AG10803 (cell line): ENCODE data around the gene TRANK1.

Experiments used
- DNase-seq: peaks from one replicate; pipeline ENCODE4 v3.0.0; 2010; ENCODE audit warnings: low read depth
- H3K4me3 ChIP-seq: 2 replicates; pipeline ENCODE4 v1.5.1; 2011; ENCODE audit warnings: mild to moderate bottlenecking, low read length, control low read depth
- TF ChIP-seq, protein P1 (sequence below): conservative IDR thresholded peaks from 2 replicates; pipeline ENCODE4 v1.5.1; 2011; ENCODE audit warnings: mild to moderate bottlenecking, low read length, control low read depth, inconsistent platforms

TRANK1 gene

DNA sequence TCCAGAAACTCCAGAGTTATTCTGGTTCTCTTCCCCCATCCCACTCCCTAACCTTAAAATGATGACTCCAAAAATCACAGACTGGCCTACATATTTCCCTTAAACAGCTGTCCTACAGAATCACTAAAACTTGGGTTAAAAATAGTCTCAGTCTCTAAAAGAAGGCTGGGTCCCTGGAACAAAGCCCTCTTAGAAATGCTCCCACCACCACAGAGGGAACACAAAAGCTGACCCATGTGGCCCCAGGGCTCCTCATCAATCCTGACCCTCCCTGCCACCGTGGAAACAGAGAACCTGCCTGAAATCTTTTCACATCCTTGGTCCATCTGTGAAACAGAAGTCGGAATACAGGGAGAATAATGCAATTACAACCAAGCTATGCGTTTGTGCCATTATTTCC lies 124.8 kb downstream of the TRANK1 start:
- TF ChIP-seq, protein P1, sequence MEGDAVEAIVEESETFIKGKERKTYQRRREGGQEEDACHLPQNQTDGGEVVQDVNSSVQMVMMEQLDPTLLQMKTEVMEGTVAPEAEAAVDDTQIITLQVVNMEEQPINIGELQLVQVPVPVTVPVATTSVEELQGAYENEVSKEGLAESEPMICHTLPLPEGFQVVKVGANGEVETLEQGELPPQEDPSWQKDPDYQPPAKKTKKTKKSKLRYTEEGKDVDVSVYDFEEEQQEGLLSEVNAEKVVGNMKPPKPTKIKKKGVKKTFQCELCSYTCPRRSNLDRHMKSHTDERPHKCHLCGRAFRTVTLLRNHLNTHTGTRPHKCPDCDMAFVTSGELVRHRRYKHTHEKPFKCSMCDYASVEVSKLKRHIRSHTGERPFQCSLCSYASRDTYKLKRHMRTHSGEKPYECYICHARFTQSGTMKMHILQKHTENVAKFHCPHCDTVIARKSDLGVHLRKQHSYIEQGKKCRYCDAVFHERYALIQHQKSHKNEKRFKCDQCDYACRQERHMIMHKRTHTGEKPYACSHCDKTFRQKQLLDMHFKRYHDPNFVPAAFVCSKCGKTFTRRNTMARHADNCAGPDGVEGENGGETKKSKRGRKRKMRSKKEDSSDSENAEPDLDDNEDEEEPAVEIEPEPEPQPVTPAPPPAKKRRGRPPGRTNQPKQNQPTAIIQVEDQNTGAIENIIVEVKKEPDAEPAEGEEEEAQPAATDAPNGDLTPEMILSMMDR: no peak
- no peak for DNase-seq
- no peak overlapping the region for H3K4me3 ChIP-seq

DNA sequence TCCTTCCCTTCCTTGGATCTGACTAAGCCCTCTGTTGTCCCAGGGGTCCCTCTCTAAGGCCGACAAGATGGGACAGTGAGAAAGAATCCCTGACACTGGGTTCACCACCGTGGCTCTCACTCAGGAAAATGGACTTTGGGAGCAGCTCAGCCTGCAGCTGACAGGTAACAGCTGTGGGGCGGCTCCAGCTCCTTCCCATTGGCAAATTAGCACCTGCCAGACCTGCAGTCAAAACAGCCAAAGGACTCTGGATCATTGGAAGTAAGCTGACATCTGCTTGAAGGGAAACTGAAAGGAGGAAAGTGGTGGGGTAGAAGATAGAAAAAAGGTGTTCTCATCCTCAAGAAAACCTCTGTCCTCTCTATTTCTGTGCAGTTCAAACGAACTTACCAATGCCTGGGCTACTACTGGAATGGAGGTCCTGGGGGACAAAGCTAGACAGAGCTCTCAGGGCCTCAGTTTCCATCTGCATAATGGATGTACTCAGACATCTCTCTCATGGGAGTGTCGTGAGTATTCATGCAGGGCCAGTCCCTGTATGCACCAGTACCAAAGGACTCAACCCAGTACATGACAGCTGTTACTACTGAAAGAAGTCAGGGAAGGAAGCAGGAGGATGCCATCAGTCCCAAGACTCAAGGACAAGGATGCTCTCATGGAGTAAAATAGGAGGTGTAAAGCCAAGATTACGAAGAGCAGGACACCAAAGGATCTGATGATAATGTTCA lies 126.9 kb downstream of the TRANK1 start:
- DNase-seq: no peak
- TF ChIP-seq, protein P1: no peak
- H3K4me3 ChIP-seq: no peak overlapping the region

DNA sequence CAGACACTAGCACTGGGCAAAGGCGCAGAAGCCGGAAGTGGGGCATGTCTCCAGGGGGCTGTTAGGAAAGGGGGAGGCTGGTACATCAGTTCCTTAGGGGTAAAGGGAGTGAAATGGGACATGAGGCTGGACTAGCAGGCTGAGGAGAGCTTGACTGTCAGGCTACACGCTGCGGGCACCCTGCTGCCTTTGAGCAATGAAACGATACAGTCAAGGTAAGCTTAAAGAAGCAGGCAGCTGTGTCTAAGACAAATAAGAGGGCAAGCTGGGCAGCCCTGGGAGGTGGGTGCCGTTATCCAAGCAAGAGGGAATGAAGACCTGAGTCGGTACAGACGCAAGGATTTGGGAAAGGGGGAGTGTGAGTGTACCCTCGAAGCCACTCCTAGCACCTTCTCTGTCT lies 129.5 kb downstream of the TRANK1 start:
- no peak for DNase-seq
- TF ChIP-seq, protein P1: no peak
- no peak overlapping the region for H3K4me3 ChIP-seq

DNA sequence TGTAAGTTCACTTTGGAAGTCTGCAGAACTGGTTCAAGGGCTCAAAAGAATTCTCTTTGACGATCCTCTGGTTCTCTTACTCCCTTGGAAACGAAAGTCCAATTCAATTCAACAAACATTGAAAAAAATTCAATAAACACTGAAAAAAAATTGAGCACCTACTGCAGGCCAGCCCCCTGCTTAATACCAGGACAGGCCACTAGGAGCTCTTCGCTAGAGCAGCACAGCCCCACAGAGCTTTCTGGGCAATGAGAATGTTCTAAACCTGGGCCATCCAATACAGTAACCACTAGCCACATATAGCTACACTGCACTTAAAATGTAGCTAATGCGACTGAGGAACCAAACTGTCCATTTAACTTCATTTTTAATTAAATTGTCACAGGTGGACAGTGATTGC lies 130.1 kb downstream of the TRANK1 start:
- DNase-seq: no peak
- H3K4me3 ChIP-seq: no peak overlapping the region
- TF ChIP-seq, protein P1: no peak; the same call in 1 of the 2 replicates

DNA sequence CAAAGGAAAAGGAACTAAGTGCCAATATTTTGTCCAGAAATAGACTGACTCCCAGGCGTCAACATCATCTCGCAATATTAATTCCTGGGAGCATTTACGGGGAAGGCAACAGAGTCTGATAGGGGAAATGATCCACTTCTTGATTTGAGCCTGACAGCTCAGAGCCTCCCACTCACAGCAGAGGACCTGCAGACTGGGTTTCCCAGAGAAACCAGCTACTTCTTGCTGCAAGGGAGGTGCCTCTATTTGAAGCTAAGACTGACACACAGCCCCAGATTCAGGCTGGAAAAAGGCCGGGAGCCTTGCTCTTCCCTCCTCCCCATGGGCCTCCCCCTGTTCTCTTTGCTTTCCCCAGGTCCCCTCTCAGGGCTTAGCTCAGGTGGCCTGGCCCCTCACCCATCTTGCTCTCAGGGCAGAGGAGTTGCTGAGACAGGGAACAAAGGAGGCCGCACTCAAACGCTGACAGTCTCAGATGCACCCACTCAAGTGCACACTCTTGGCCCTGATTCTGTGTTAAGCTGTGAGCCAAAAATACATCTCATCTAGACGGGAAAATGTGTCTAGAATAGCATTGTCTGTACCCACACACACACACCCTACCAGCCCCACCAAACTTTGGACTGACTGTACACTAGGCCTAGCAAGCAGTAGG lies 130.7 kb downstream of the TRANK1 start:
- TF ChIP-seq, protein P1: no peak
- no peak for DNase-seq
- H3K4me3 ChIP-seq: no peak overlapping the region

DNA sequence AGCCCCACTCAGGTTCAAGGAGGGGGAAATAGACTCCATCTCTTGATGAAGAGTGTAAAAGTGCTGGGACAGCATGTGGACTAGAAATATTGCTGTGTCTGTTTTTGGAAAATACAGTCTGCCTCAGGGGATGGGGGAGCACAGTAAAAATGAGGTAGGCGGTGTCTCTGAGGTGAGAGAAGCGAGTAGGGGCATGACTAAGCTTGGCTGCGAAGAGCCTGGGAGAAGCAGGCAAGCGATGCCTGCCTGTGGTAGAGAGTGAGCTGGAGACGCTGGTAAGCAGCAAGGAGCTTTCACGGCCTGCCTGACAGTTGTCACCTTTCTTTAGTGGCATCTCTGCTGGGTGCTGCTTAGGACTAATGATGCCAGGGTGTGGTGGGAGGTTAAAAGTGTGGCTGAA lies 131.5 kb downstream of the TRANK1 start:
- DNase-seq: no peak
- TF ChIP-seq, protein P1: no peak
- H3K4me3 ChIP-seq: no peak overlapping the region

DNA sequence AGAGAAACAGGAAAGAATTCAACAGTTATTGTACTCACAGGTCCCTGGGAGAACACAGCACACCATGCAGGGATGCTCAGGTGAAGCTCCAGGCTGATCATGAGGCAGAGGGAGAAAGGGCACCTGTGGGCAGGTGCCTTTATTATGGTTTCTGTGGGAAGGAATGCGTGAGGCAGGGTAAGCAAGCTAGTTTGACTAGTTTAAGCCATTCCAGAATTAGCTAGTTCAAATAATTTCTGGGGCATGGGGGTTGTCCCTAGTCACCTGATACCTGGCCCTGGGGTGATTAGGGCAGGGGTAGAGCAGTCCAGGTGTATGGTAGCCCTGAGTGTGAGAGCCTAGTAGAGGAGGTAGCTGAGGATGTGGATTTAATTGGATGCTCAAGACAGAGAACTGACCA lies 132.6 kb downstream of the TRANK1 start:
- no peak overlapping the region for H3K4me3 ChIP-seq
- TF ChIP-seq, protein P1: no peak
- DNase-seq: no peak
